M059J (cell line): ENCODE results near the gene GOLGA2. TPM values are rescaled to one million over a fixed set of nuclear protein-coding genes. Genes with fewer than 3 reads are reported as not detected.

ENCODE experiments used
- DNase-seq: peaks from one replicate; pipeline ENCODE4 v3.0.0-alpha.2; 2012; ENCODE audit warnings: low read depth
- total RNA-seq: library from RNA; depleted of rRNA; stranded (reverse); fragments of >200 nt; shearing (Covaris generic); gene quantifications from 2 replicates; pipeline ENCODE4 v1.2.3, GENCODE V29; 2014

Gene GOLGA2
- total RNA-seq, 1 experiment from 2014 or later: 119 TPM

GRCh38 chr9:128257907-128258306, 17.9 kb downstream of the GOLGA2 start:
- no peak for DNase-seq

GRCh38 chr9:128257086-128257825, 18.6 kb downstream of the GOLGA2 start:
- DNase-seq: no peak

- DNase-seq: peak; percentile 59
These were observed 20.7 kb downstream of the GOLGA2 start for GRCh38 chr9:128254855-128255759.

GRCh38 chr9:128254362-128254761, 21.4 kb downstream of the GOLGA2 start:
- DNase-seq: no peak

GRCh38 chr9:128253991-128254346, 21.8 kb downstream of the GOLGA2 start:
- no peak for DNase-seq

- no peak for DNase-seq
These were observed 22.4 kb downstream of the GOLGA2 start for GRCh38 chr9:128253140-128253990.

- no peak for DNase-seq
These were observed 23.3 kb downstream of the GOLGA2 start for GRCh38 chr9:128252317-128253139.

GRCh38 chr9:128251732-128252100, 24.1 kb downstream of the GOLGA2 start:
- DNase-seq: peak; percentile 33

GRCh38 chr9:128250839-128251731, 24.7 kb downstream of the GOLGA2 start:
- no peak for DNase-seq

GRCh38 chr9:128249908-128250838, 25.6 kb downstream of the GOLGA2 start:
- DNase-seq: no peak

- DNase-seq: no peak
These were observed 26.3 kb downstream of the GOLGA2 start for GRCh38 chr9:128249558-128249907.

- no peak for DNase-seq
These were observed 28.5 kb downstream of the GOLGA2 start for GRCh38 chr9:128247226-128247803.

GRCh38 chr9:128246471-128246870, 29.3 kb downstream of the GOLGA2 start:
- no peak for DNase-seq

- DNase-seq: peak; percentile 59
These were observed 30.2 kb downstream of the GOLGA2 start for GRCh38 chr9:128245421-128246151.

- DNase-seq: no peak
These were observed 31.0 kb downstream of the GOLGA2 start for GRCh38 chr9:128244837-128245231.

GRCh38 chr9:128244091-128244836, 31.5 kb downstream of the GOLGA2 start:
- no peak for DNase-seq
